ENCODE results near the gene CLEC4E. TPM values are rescaled to one million over a fixed set of nuclear protein-coding genes. Genes with fewer than 3 reads are reported as not detected.
"Not testable (repeated sequence)": the region's sequence is repeated elsewhere in the genome, so short reads cannot be mapped to it uniquely, and the experiment has no call there.

The CLEC4E gene

DNA sequence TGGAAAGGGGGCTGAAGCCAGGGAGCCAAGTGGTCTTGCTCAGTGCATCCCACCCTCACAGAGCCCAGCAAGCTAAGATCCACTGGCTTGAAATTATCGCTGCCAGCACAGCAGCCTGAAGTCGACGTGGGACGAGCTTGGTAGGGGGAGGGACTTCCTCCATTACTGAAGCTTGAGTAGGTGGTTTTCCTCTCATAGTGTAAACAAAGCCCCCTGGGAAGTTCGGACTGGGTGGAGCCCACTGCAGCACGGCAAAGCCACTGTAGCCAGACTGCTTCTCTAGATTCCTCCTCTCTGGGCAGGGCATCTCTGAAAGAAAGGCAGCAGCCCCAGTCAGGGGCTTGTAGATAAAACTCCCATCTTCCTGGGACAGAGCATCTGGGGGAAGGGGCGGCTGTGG, 44.6 kb downstream of the CLEC4E start:
- not testable (repeated sequence) for H3K36me3 ChIP-seq (ENCODE audit: insufficient read depth, low read length); H3K4me3 ChIP-seq (ENCODE audit: low read length); H3K4me1 ChIP-seq (ENCODE audit: control insufficient read depth, insufficient read depth, low read length); H3K9ac ChIP-seq (ENCODE audit: low read depth, low read length); H3K9me3 ChIP-seq (replicated peaks; ENCODE audit: low read length); H3K27me3 ChIP-seq (ENCODE audit: control insufficient read depth, insufficient read depth, low read length); H3K4me2 ChIP-seq (ENCODE audit: low read length)

DNA sequence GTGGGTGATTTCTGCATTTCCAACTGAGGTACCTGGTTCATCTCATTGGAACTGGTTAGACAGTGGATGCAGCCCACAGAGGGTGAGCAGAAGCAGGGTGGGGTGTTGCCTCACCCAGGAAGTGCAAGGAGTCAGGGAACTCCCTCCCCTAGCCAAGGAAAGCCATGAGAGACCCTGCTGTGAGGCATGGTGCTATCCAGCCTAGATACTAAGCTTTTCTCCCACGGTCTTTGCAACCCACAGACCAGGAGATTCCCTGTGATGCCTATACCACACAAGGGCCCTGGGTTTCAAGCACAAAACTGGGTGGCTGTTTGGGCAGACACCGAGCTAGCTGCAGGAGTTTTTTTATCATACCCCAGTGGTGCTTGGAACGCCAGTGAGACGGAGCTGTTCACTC, 45.0 kb downstream of the CLEC4E start:
- not testable (repeated sequence) for H3K9ac ChIP-seq (ENCODE audit: low read depth, low read length); H3K27me3 ChIP-seq (ENCODE audit: control insufficient read depth, insufficient read depth, low read length); H3K4me2 ChIP-seq (ENCODE audit: low read length); H3K9me3 ChIP-seq (replicated peaks; ENCODE audit: low read length); H3K36me3 ChIP-seq (ENCODE audit: insufficient read depth, low read length); H3K4me3 ChIP-seq (ENCODE audit: low read length); H3K4me1 ChIP-seq (ENCODE audit: control insufficient read depth, insufficient read depth, low read length)

GRCh38 chr12:8493084-8493483, 47.6 kb downstream of the CLEC4E start:
- Histone ChIP-seq H3K4me2 (ENCODE audit: low read length) (no peak overlapping the region), H3K4me1 (ENCODE audit: control insufficient read depth, insufficient read depth, low read length) (no peaks in the 10 kb centered on the region), H3K27me3 (ENCODE audit: control insufficient read depth, insufficient read depth, low read length) (no peaks in the 10 kb centered on the region), H3K4me3 (ENCODE audit: low read length) (no peak overlapping the region), H3K9ac (ENCODE audit: low read depth, low read length) (no peak overlapping the region), H3K9me3 (replicated peaks; ENCODE audit: low read length) (no peaks in the 10 kb centered on the region), H3K36me3 (ENCODE audit: insufficient read depth, low read length) (no peaks in the 10 kb centered on the region)

- no peaks in the 10 kb centered on the region for H3K36me3 ChIP-seq (ENCODE audit: insufficient read depth, low read length)
- no peak overlapping the region for H3K9ac ChIP-seq (ENCODE audit: low read depth, low read length)
- H3K4me1 ChIP-seq (ENCODE audit: control insufficient read depth, insufficient read depth, low read length) = no peaks in the 10 kb centered on the region
- H3K9me3 ChIP-seq (replicated peaks; ENCODE audit: low read length) = no peaks in the 10 kb centered on the region
- no peak overlapping the region for H3K4me2 ChIP-seq (ENCODE audit: low read length)
- H3K4me3 ChIP-seq (ENCODE audit: low read length) = no peak overlapping the region
- H3K27me3 ChIP-seq (ENCODE audit: control insufficient read depth, insufficient read depth, low read length) = no peaks in the 10 kb centered on the region
Observed at GRCh38 chr12:8491646-8492530, 48.8 kb downstream of the CLEC4E start.

Small RNAs within 50 kb of the gene (small RNA-seq; reads per million reads assigned to genes)
- not detected for gene RNU6-275P
